Measurements from ENCODE around the gene DUSP10.
A peak's percentile ranks its signal among the peaks of the same experiment; 100 is the strongest.

The DUSP10 gene

GRCh38 chr1:221719987-221720386 lies 21.9 kb downstream of the DUSP10 start:
- Histone ChIP-seq H3K79me2 (ENCODE audit: control insufficient read depth, insufficient read depth, low read length, unreplicated experiment) (peaks cover 69% of the 10 kb centered on the region), H3K4me1 (ENCODE audit: control insufficient read depth, insufficient read depth, low read length, unreplicated experiment) (peaks cover 67% of the 10 kb centered on the region)

GRCh38 chr1:221719278-221719597 lies 22.7 kb downstream of the DUSP10 start:
- H2AFZ ChIP-seq (ENCODE audit: low read length, unreplicated experiment): no peak overlapping the region
- H3K27ac ChIP-seq (ENCODE audit: low read depth, low read length): peak overlapping the region; percentile 71
- H3K4me1 ChIP-seq (ENCODE audit: control insufficient read depth, insufficient read depth, low read length, unreplicated experiment): peaks cover 61% of the 10 kb centered on the region
- peaks cover 72% of the 10 kb centered on the region for H3K79me2 ChIP-seq (ENCODE audit: control insufficient read depth, insufficient read depth, low read length, unreplicated experiment)
- H3K36me3 ChIP-seq (ENCODE audit: insufficient read depth, low read length): peaks cover 31% of the 10 kb centered on the region
- no peaks in the 10 kb centered on the region for H3K27me3 ChIP-seq (ENCODE audit: insufficient read depth, low read length)
- peak overlapping the region; percentile 2; the same call in 1 of the 2 replicates for H3K4me3 ChIP-seq (ENCODE audit: low read depth, low read length)

More at GRCh38 chr1:221719987-221720386, 21.9 kb downstream of the DUSP10 start:
- Histone ChIP-seq H3K36me3 (ENCODE audit: insufficient read depth, low read length) (peaks cover 31% of the 10 kb centered on the region), H3K27ac (ENCODE audit: low read depth, low read length) (peak overlapping the region; percentile 71), H3K4me3 (ENCODE audit: low read depth, low read length) (peak overlapping the region; percentile 2; the same call in 1 of the 2 replicates), H2AFZ (ENCODE audit: low read length, unreplicated experiment) (no peak overlapping the region), H3K27me3 (ENCODE audit: insufficient read depth, low read length) (no peaks in the 10 kb centered on the region)

GRCh38 chr1:221718381-221719277 lies 23.3 kb downstream of the DUSP10 start:
- peaks cover 69% of the 10 kb centered on the region for H3K79me2 ChIP-seq (ENCODE audit: control insufficient read depth, insufficient read depth, low read length, unreplicated experiment)
- peaks cover 61% of the 10 kb centered on the region for H3K4me1 ChIP-seq (ENCODE audit: control insufficient read depth, insufficient read depth, low read length, unreplicated experiment)
- peak overlapping the region; percentile 24 for H3K4me3 ChIP-seq (ENCODE audit: low read depth, low read length)
- H3K27me3 ChIP-seq (ENCODE audit: insufficient read depth, low read length): no peaks in the 10 kb centered on the region
- no peak overlapping the region for H2AFZ ChIP-seq (ENCODE audit: low read length, unreplicated experiment)
- H3K36me3 ChIP-seq (ENCODE audit: insufficient read depth, low read length): peaks cover 25% of the 10 kb centered on the region
- peak overlapping the region; percentile 71 for H3K27ac ChIP-seq (ENCODE audit: low read depth, low read length)

GRCh38 chr1:221717485-221717853 lies 24.4 kb downstream of the DUSP10 start:
- Histone ChIP-seq H3K27ac (ENCODE audit: low read depth, low read length) (peak overlapping the region; percentile 34; the same call in 1 of the 2 replicates), H3K36me3 (ENCODE audit: insufficient read depth, low read length) (peaks cover 13% of the 10 kb centered on the region), H3K4me1 (ENCODE audit: control insufficient read depth, insufficient read depth, low read length, unreplicated experiment) (peaks cover 67% of the 10 kb centered on the region)

GRCh38 chr1:221716713-221717484 lies 25.0 kb downstream of the DUSP10 start:
- no peaks in the 10 kb centered on the region for H3K27me3 ChIP-seq (ENCODE audit: insufficient read depth, low read length)
- H3K27ac ChIP-seq (ENCODE audit: low read depth, low read length): peak overlapping the region; percentile 34; the same call in 1 of the 2 replicates
- no peak overlapping the region for H3K4me3 ChIP-seq (ENCODE audit: low read depth, low read length)
- H3K36me3 ChIP-seq (ENCODE audit: insufficient read depth, low read length): peaks cover 10% of the 10 kb centered on the region
- peaks cover 59% of the 10 kb centered on the region for H3K79me2 ChIP-seq (ENCODE audit: control insufficient read depth, insufficient read depth, low read length, unreplicated experiment)
- H2AFZ ChIP-seq (ENCODE audit: low read length, unreplicated experiment): no peak overlapping the region
- H3K4me1 ChIP-seq (ENCODE audit: control insufficient read depth, insufficient read depth, low read length, unreplicated experiment): peaks cover 72% of the 10 kb centered on the region

More at GRCh38 chr1:221717485-221717853, 24.4 kb downstream of the DUSP10 start:
- H3K79me2 ChIP-seq (ENCODE audit: control insufficient read depth, insufficient read depth, low read length, unreplicated experiment): peaks cover 63% of the 10 kb centered on the region
- H3K27me3 ChIP-seq (ENCODE audit: insufficient read depth, low read length): no peaks in the 10 kb centered on the region
- H2AFZ ChIP-seq (ENCODE audit: low read length, unreplicated experiment): no peak overlapping the region
- no peak overlapping the region for H3K4me3 ChIP-seq (ENCODE audit: low read depth, low read length)

- Histone ChIP-seq H3K27ac (ENCODE audit: low read depth, low read length) (no peak overlapping the region), H3K79me2 (ENCODE audit: control insufficient read depth, insufficient read depth, low read length, unreplicated experiment) (peaks cover 64% of the 10 kb centered on the region)
These were observed 26.3 kb downstream of the DUSP10 start for GRCh38 chr1:221715321-221716169.

GRCh38 chr1:221714227-221715152 lies 27.4 kb downstream of the DUSP10 start:
- H3K27me3 ChIP-seq (ENCODE audit: insufficient read depth, low read length): no peaks in the 10 kb centered on the region
- peaks cover 58% of the 10 kb centered on the region for H3K4me1 ChIP-seq (ENCODE audit: control insufficient read depth, insufficient read depth, low read length, unreplicated experiment)
- H2AFZ ChIP-seq (ENCODE audit: low read length, unreplicated experiment): no peak overlapping the region
- peaks cover 7% of the 10 kb centered on the region; the same call in 1 of the 2 replicates for H3K36me3 ChIP-seq (ENCODE audit: insufficient read depth, low read length)
- peaks cover 65% of the 10 kb centered on the region for H3K79me2 ChIP-seq (ENCODE audit: control insufficient read depth, insufficient read depth, low read length, unreplicated experiment)
- H3K4me3 ChIP-seq (ENCODE audit: low read depth, low read length): no peak overlapping the region
- no peak overlapping the region for H3K27ac ChIP-seq (ENCODE audit: low read depth, low read length)

More at GRCh38 chr1:221715321-221716169, 26.3 kb downstream of the DUSP10 start:
- Histone ChIP-seq H3K36me3 (ENCODE audit: insufficient read depth, low read length) (peaks cover 4% of the 10 kb centered on the region; the same call in 1 of the 2 replicates), H3K4me3 (ENCODE audit: low read depth, low read length) (peak overlapping the region; percentile 23; the same call in 1 of the 2 replicates), H3K4me1 (ENCODE audit: control insufficient read depth, insufficient read depth, low read length, unreplicated experiment) (peaks cover 69% of the 10 kb centered on the region), H2AFZ (ENCODE audit: low read length, unreplicated experiment) (no peak overlapping the region), H3K27me3 (ENCODE audit: insufficient read depth, low read length) (no peaks in the 10 kb centered on the region)

GRCh38 chr1:221712776-221713431 lies 29.0 kb downstream of the DUSP10 start:
- no peaks in the 10 kb centered on the region for H3K27me3 ChIP-seq (ENCODE audit: insufficient read depth, low read length)
- peaks cover 59% of the 10 kb centered on the region for H3K79me2 ChIP-seq (ENCODE audit: control insufficient read depth, insufficient read depth, low read length, unreplicated experiment)
- H2AFZ ChIP-seq (ENCODE audit: low read length, unreplicated experiment): no peak overlapping the region
- peak overlapping the region; percentile 42; the same call in 1 of the 2 replicates for H3K27ac ChIP-seq (ENCODE audit: low read depth, low read length)
- peaks cover 7% of the 10 kb centered on the region; the same call in 1 of the 2 replicates for H3K36me3 ChIP-seq (ENCODE audit: insufficient read depth, low read length)
- H3K4me1 ChIP-seq (ENCODE audit: control insufficient read depth, insufficient read depth, low read length, unreplicated experiment): peaks cover 49% of the 10 kb centered on the region
- H3K4me3 ChIP-seq (ENCODE audit: low read depth, low read length): no peak overlapping the region

GRCh38 chr1:221712198-221712684 lies 29.6 kb downstream of the DUSP10 start:
- Histone ChIP-seq H3K27ac (ENCODE audit: low read depth, low read length) (peak overlapping the region; percentile 42; the same call in 1 of the 2 replicates), H3K79me2 (ENCODE audit: control insufficient read depth, insufficient read depth, low read length, unreplicated experiment) (peaks cover 53% of the 10 kb centered on the region), H3K4me3 (ENCODE audit: low read depth, low read length) (no peak overlapping the region), H3K4me1 (ENCODE audit: control insufficient read depth, insufficient read depth, low read length, unreplicated experiment) (peaks cover 44% of the 10 kb centered on the region), H2AFZ (ENCODE audit: low read length, unreplicated experiment) (no peak overlapping the region), H3K36me3 (ENCODE audit: insufficient read depth, low read length) (peaks cover 7% of the 10 kb centered on the region; the same call in 1 of the 2 replicates), H3K27me3 (ENCODE audit: insufficient read depth, low read length) (no peaks in the 10 kb centered on the region)

Measured in ACC112 (cell line).